Natural killer cell treated with Interleukin-12 subunit alpha and Interleukin-12 subunit beta and Interleukin-15 and Interleukin-18, amount 100 ng/mL, for 72 hours (primary cell): ENCODE measurements around the gene EML5. TPM values are rescaled to one million over a fixed set of nuclear protein-coding genes. Genes with fewer than 3 reads are reported as not detected.
"Not testable (repeated sequence)": the region's sequence is repeated elsewhere in the genome, so short reads cannot be mapped to it uniquely, and the experiment has no call there.

ENCODE experiments used
- ATAC-seq, 2 donors: fragments of 150-1000 bp; cut with Tn5 transposase in 1 of 2; sonication (Bioruptor Pico), chemical (Tn5 transposase) in 1 of 2; 2 replicates each; pipeline ENCODE4 v1.10.0; 2021
- DNase-seq: peaks from one replicate; pipeline ENCODE4 v3.0.0; 2022; ENCODE audit warnings: low spot score
- H3K27ac Mint-ChIP-seq, 2 donors: 1 replicate in 1 of 2; 2 replicates in 1 of 2; pipeline ENCODE4 v1.8.0; 2022; ENCODE audit warnings: mixed read lengths in 2 of 2, mild to moderate bottlenecking in 1 of 2, moderate library complexity in 1 of 2
- H3K27me3 Mint-ChIP-seq, 2 donors: 1 replicate in 1 of 2; 2 replicates in 1 of 2; pipeline ENCODE4 v1.8.0; 2022; ENCODE audit warnings: mixed read lengths in 2 of 2
- H3K36me3 Mint-ChIP-seq: one replicate; pipeline ENCODE4 v1.8.0; 2022; ENCODE audit warnings: mixed read lengths
- H3K4me1 Mint-ChIP-seq, 2 donors: 1 replicate in 1 of 2; 2 replicates in 1 of 2; pipeline ENCODE4 v1.8.0; 2022; ENCODE audit warnings: low read depth in 2 of 2, mixed read lengths in 2 of 2, mild to moderate bottlenecking in 1 of 2
- H3K4me3 Mint-ChIP-seq: one replicate; pipeline ENCODE4 v1.8.0; 2022; ENCODE audit warnings: mixed read lengths
- H3K9me3 Mint-ChIP-seq: 2 replicates; pipeline ENCODE4 v1.8.0; 2022; ENCODE audit warnings: mixed read lengths
- total RNA-seq, 2 donors: library from RNA; stranded (reverse); gene quantifications; one replicate each; pipeline ENCODE4 v1.2.3, GENCODE V29; 2022

Gene EML5
- total RNA-seq, 2 donors from 2014 or later = 4.0 to 12.3 TPM

GRCh38 chr14:88791629-88792472 is 902 bp downstream of the EML5 start:
- peak overlapping the region; percentile 23 to 73 for H3K27ac Mint-ChIP-seq
- no peaks in the 10 kb centered on the region for H3K9me3 Mint-ChIP-seq
- DNase-seq (no peak), ATAC-seq (peak in 1 of 2 donors; percentile 10)
- peaks cover 8% of the 10 kb centered on the region for H3K36me3 Mint-ChIP-seq
- H3K27me3 Mint-ChIP-seq = peaks cover 10 to 27% of the 10 kb centered on the region in 2 donors
- peaks cover 6 to 15% of the 10 kb centered on the region in 2 donors for H3K4me1 Mint-ChIP-seq
- peak overlapping the region; percentile 77 for H3K4me3 Mint-ChIP-seq

GRCh38 chr14:88791252-88791621 is 1.5 kb downstream of the EML5 start:
- peaks cover 13 to 34% of the 10 kb centered on the region in 2 donors for H3K27me3 Mint-ChIP-seq
- ATAC-seq = no peak
- peaks cover 6 to 15% of the 10 kb centered on the region in 2 donors for H3K4me1 Mint-ChIP-seq
- H3K9me3 Mint-ChIP-seq = no peaks in the 10 kb centered on the region
- DNase-seq = no peak
- peak overlapping the region; percentile 77 for H3K4me3 Mint-ChIP-seq
- H3K27ac Mint-ChIP-seq = peak overlapping the region; percentile 23 to 73
- peaks cover 12% of the 10 kb centered on the region for H3K36me3 Mint-ChIP-seq

GRCh38 chr14:88790501-88791251 is 2.1 kb downstream of the EML5 start:
- DNase-seq (no peak), ATAC-seq (no peak)
- Mint-ChIP-seq H3K36me3 (peaks cover 17% of the 10 kb centered on the region), H3K9me3 (no peaks in the 10 kb centered on the region), H3K27me3 (peaks cover 17 to 39% of the 10 kb centered on the region in 2 donors), H3K27ac (peak overlapping the region; percentile 23 to 73), H3K4me1 (peaks cover 6 to 15% of the 10 kb centered on the region in 2 donors), H3K4me3 (peak overlapping the region; percentile 77)

- not testable (repeated sequence) for H3K9me3 Mint-ChIP-seq, DNase-seq
- Mint-ChIP-seq H3K4me3 (peak overlapping the region; percentile 77), H3K27me3 (peaks cover 25 to 44% of the 10 kb centered on the region in 2 donors), H3K4me1 (peaks cover 6 to 15% of the 10 kb centered on the region in 2 donors), H3K27ac (peak overlapping the region in 1 of 2 donors; percentile 73), H3K36me3 (peaks cover 20% of the 10 kb centered on the region)
- ATAC-seq = peak in 1 of 2 donors; percentile 17
Observed at GRCh38 chr14:88789573-88789972, 3.2 kb downstream of the EML5 start.

- Mint-ChIP-seq H3K36me3 (peaks cover 45% of the 10 kb centered on the region), H3K27ac (no peak overlapping the region), H3K27me3 (peaks cover 41 to 64% of the 10 kb centered on the region in 2 donors), H3K4me3 (no peak overlapping the region), H3K4me1 (peaks cover 6 to 15% of the 10 kb centered on the region in 2 donors), H3K9me3 (peaks cover 13% of the 10 kb centered on the region)
- no peak for DNase-seq
- ATAC-seq = no peak
Observed at GRCh38 chr14:88786715-88787114, 6.0 kb downstream of the EML5 start.

GRCh38 chr14:88785911-88786310 is 6.8 kb downstream of the EML5 start:
- Mint-ChIP-seq H3K4me3 (no peak overlapping the region), H3K9me3 (peaks cover 13% of the 10 kb centered on the region), H3K36me3 (peaks cover 43% of the 10 kb centered on the region), H3K4me1 (peaks cover 4 to 8% of the 10 kb centered on the region in 2 donors), H3K27ac (no peak overlapping the region), H3K27me3 (peaks cover 41 to 62% of the 10 kb centered on the region in 2 donors)
- ATAC-seq (no peak), DNase-seq (no peak)

GRCh38 chr14:88775532-88775931 is 17.2 kb downstream of the EML5 start:
- H3K27ac Mint-ChIP-seq = no peak overlapping the region
- peaks cover 9 to 16% of the 10 kb centered on the region in 2 donors for H3K27me3 Mint-ChIP-seq
- H3K4me3 Mint-ChIP-seq = no peak overlapping the region
- ATAC-seq = peak in 1 of 2 donors; percentile 59
- H3K4me1 Mint-ChIP-seq = no peaks in the 10 kb centered on the region
- H3K36me3 Mint-ChIP-seq = no peaks in the 10 kb centered on the region
- no peaks in the 10 kb centered on the region for H3K9me3 Mint-ChIP-seq
- DNase-seq = no peak

GRCh38 chr14:88770736-88771135 is 22.0 kb downstream of the EML5 start:
- ATAC-seq (no peak), DNase-seq (no peak)
- H3K4me3 Mint-ChIP-seq = no peak overlapping the region
- H3K4me1 Mint-ChIP-seq = no peaks in the 10 kb centered on the region
- H3K27ac Mint-ChIP-seq = no peak overlapping the region
- peaks cover 10% of the 10 kb centered on the region for H3K36me3 Mint-ChIP-seq
- H3K27me3 Mint-ChIP-seq = peaks cover 0 to 5% of the 10 kb centered on the region in 2 donors
- H3K9me3 Mint-ChIP-seq = no peaks in the 10 kb centered on the region

- peak in 1 of 2 donors; percentile 44 for ATAC-seq
- no peaks in the 10 kb centered on the region for H3K4me1 Mint-ChIP-seq
- H3K4me3 Mint-ChIP-seq = no peak overlapping the region
- peaks cover 9 to 16% of the 10 kb centered on the region in 2 donors for H3K27me3 Mint-ChIP-seq
- peaks cover 18% of the 10 kb centered on the region for H3K36me3 Mint-ChIP-seq
- peaks cover 3% of the 10 kb centered on the region for H3K9me3 Mint-ChIP-seq
- DNase-seq = no peak
- no peak overlapping the region for H3K27ac Mint-ChIP-seq
Observed at GRCh38 chr14:88765130-88765529, 27.6 kb downstream of the EML5 start.

GRCh38 chr14:88753873-88754272 is 38.9 kb downstream of the EML5 start:
- Mint-ChIP-seq H3K36me3 (no peaks in the 10 kb centered on the region), H3K27me3 (peaks cover 10 to 13% of the 10 kb centered on the region in 2 donors), H3K27ac (no peak overlapping the region), H3K9me3 (no peaks in the 10 kb centered on the region), H3K4me3 (no peak overlapping the region), H3K4me1 (peaks cover 0 to 4% of the 10 kb centered on the region in 2 donors)
- DNase-seq (no peak), ATAC-seq (no peak)

GRCh38 chr14:88750945-88751344 is 41.8 kb downstream of the EML5 start:
- DNase-seq = no peak
- Mint-ChIP-seq H3K9me3 (no peaks in the 10 kb centered on the region), H3K36me3 (no peaks in the 10 kb centered on the region), H3K4me3 (no peak overlapping the region), H3K27ac (no peak overlapping the region), H3K4me1 (peaks cover 0 to 4% of the 10 kb centered on the region in 2 donors), H3K27me3 (peaks cover 15 to 17% of the 10 kb centered on the region in 2 donors)
- ATAC-seq = no peak

GRCh38 chr14:88750413-88750812 is 42.3 kb downstream of the EML5 start:
- H3K27ac Mint-ChIP-seq = no peak overlapping the region
- no peak for ATAC-seq
- H3K9me3 Mint-ChIP-seq = no peaks in the 10 kb centered on the region
- H3K4me3 Mint-ChIP-seq = no peak overlapping the region
- peaks cover 0 to 4% of the 10 kb centered on the region in 2 donors for H3K4me1 Mint-ChIP-seq
- H3K27me3 Mint-ChIP-seq = peaks cover 11 to 13% of the 10 kb centered on the region in 2 donors
- no peak for DNase-seq
- H3K36me3 Mint-ChIP-seq = no peaks in the 10 kb centered on the region

GRCh38 chr14:88749139-88749538 is 43.6 kb downstream of the EML5 start:
- H3K36me3 Mint-ChIP-seq = no peaks in the 10 kb centered on the region
- H3K9me3 Mint-ChIP-seq = no peaks in the 10 kb centered on the region
- no peak for DNase-seq
- H3K27ac Mint-ChIP-seq = no peak overlapping the region
- peaks cover 0 to 4% of the 10 kb centered on the region in 2 donors for H3K4me1 Mint-ChIP-seq
- H3K27me3 Mint-ChIP-seq = peaks cover 10 to 13% of the 10 kb centered on the region in 2 donors
- no peak for ATAC-seq
- no peak overlapping the region for H3K4me3 Mint-ChIP-seq

- ATAC-seq = no peak
- no peak for DNase-seq
- Mint-ChIP-seq H3K27ac (no peak overlapping the region), H3K4me3 (no peak overlapping the region), H3K4me1 (peaks cover 0 to 4% of the 10 kb centered on the region in 2 donors), H3K27me3 (peaks cover 10 to 13% of the 10 kb centered on the region in 2 donors), H3K9me3 (no peaks in the 10 kb centered on the region), H3K36me3 (no peaks in the 10 kb centered on the region)
Observed at GRCh38 chr14:88748288-88748687, 44.5 kb downstream of the EML5 start.
